ENCODE data around the gene LRRK1. TPM values are rescaled to one million over a fixed set of nuclear protein-coding genes. Genes with fewer than 3 reads are reported as not detected.
"Not testable (repeated sequence)": the region's sequence is repeated elsewhere in the genome, so short reads cannot be mapped to it uniquely, and the experiment has no call there.

LRRK1 gene
- total RNA-seq, 3 donors from 2014 or later (not counting 1 experiment from before 2014, with no cell fraction given), result 1.2 to 5.5 (median 3.2) TPM

GRCh38 chr15:101070502-101071273, 151.5 kb downstream of the LRRK1 start:
- H3K36me3 ChIP-seq (ENCODE audit: control insufficient read depth, insufficient read depth, low read length), result no peaks in the 10 kb centered on the region
- TF ChIP-seq CTCF (IDR thresholded peaks at IDR 0.05), result no peak
- H3K27ac ChIP-seq (ENCODE audit: low read length), result no peak overlapping the region
- Mint-ChIP-seq H3K4me3 (no peak overlapping the region), H3K9me3 (no peaks in the 10 kb centered on the region), H3K27me3 (ENCODE audit: low read depth in 2 of 2) (peaks cover 0 to 7% of the 10 kb centered on the region in 2 donors), H3K27ac (no peak overlapping the region), H3K4me1 (no peaks in the 10 kb centered on the region), H3K36me3 (no peaks in the 10 kb centered on the region)
- DNase-seq (no peak), ATAC-seq (no peak)
- no peaks in the 10 kb centered on the region for H3K27me3 ChIP-seq (ENCODE audit: control insufficient read depth, insufficient read depth, low read length)
- 82% methylated on average over 6 of the region's 6 CpGs for WGBS (ENCODE audit: insufficient coverage)
- H3K9me3 ChIP-seq (ENCODE audit: control insufficient read depth, insufficient read depth, low read length), result no peaks in the 10 kb centered on the region
- H3K4me1 ChIP-seq (ENCODE audit: control insufficient read depth, insufficient read depth, low read length), result no peaks in the 10 kb centered on the region
- intact Hi-C loops (cut with micrococcal nuclease), result no loop called here
- H3K4me3 ChIP-seq (ENCODE audit: low read length), result no peak overlapping the region

DNA sequence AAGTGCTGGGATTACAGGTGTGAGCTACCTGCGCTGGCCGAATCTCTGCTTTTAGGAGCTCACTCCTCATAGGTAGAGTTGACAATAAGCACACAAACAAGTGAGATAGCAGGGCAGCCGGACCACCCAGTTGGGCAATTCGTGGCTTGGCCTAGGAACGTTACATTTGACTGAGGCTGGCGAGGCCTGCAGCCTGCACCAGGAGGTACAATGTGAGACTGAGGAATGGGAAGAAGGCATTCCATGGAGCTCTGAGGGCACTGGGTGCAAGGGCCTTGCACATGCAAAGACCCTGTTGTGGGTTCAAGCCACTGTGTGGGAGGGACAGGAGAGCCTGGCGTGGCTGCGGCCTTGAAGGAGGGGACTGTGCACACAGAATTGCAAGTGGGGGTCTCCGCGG, 152.5 kb downstream of the LRRK1 start:
- WGBS (ENCODE audit: insufficient coverage), result 93% methylated on average over 10 of the region's 10 CpGs
- Mint-ChIP-seq H3K27ac (no peak overlapping the region), H3K36me3 (no peaks in the 10 kb centered on the region), H3K9me3 (no peaks in the 10 kb centered on the region), H3K4me1 (no peaks in the 10 kb centered on the region), H3K27me3 (ENCODE audit: low read depth in 2 of 2) (peaks cover 0 to 7% of the 10 kb centered on the region in 2 donors), H3K4me3 (no peak overlapping the region)
- intact Hi-C loops (cut with micrococcal nuclease), result no loop called here
- H3K36me3 ChIP-seq (ENCODE audit: control insufficient read depth, insufficient read depth, low read length), result no peaks in the 10 kb centered on the region
- no peaks in the 10 kb centered on the region for H3K4me1 ChIP-seq (ENCODE audit: control insufficient read depth, insufficient read depth, low read length)
- H3K4me3 ChIP-seq (ENCODE audit: low read length), result no peak overlapping the region
- no peak for ATAC-seq
- no peak for DNase-seq
- no peaks in the 10 kb centered on the region for H3K9me3 ChIP-seq (ENCODE audit: control insufficient read depth, insufficient read depth, low read length)
- no peaks in the 10 kb centered on the region for H3K27me3 ChIP-seq (ENCODE audit: control insufficient read depth, insufficient read depth, low read length)
- H3K27ac ChIP-seq (ENCODE audit: low read length), result no peak overlapping the region
- TF ChIP-seq CTCF (IDR thresholded peaks at IDR 0.05), result no peak

DNA sequence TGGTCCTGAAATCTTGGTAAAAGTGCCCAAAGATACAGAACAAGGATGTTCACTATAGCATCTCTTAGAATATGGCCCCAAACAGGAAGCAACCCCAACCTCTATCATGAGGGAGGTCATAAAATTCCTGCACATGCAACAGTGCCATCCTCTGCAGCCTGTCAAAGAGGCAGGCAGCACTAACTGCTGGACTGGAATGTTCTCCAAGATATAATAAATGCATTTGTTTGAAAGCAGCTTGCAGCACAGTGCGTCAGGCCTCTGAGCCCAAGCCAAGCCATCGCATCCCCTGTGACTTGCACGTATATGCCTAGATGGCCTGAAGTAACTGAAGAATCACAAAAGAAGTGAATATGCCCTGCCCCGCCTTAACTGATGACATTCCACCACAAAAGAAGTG, 153.1 kb downstream of the LRRK1 start:
- H3K36me3 ChIP-seq (ENCODE audit: control insufficient read depth, insufficient read depth, low read length); H3K36me3 Mint-ChIP-seq; intact Hi-C loops (cut with micrococcal nuclease); ATAC-seq; H3K9me3 ChIP-seq (ENCODE audit: control insufficient read depth, insufficient read depth, low read length); DNase-seq; H3K9me3 Mint-ChIP-seq; H3K27ac Mint-ChIP-seq; H3K4me1 ChIP-seq (ENCODE audit: control insufficient read depth, insufficient read depth, low read length); H3K27me3 Mint-ChIP-seq (ENCODE audit: low read depth in 2 of 2); H3K27me3 ChIP-seq (ENCODE audit: control insufficient read depth, insufficient read depth, low read length); H3K27ac ChIP-seq (ENCODE audit: low read length); H3K4me3 ChIP-seq (ENCODE audit: low read length); H3K4me3 Mint-ChIP-seq; H3K4me1 Mint-ChIP-seq: not testable (repeated sequence)
- 89% methylated on average over 4 of the region's 4 CpGs for WGBS (ENCODE audit: insufficient coverage)

GRCh38 chr15:101077806-101078668, 158.9 kb downstream of the LRRK1 start:
- H3K36me3 ChIP-seq (ENCODE audit: control insufficient read depth, insufficient read depth, low read length); H3K27me3 Mint-ChIP-seq (ENCODE audit: low read depth in 2 of 2); H3K27ac ChIP-seq (ENCODE audit: low read length); H3K27ac Mint-ChIP-seq; H3K36me3 Mint-ChIP-seq; DNase-seq; H3K4me3 Mint-ChIP-seq; intact Hi-C loops (cut with micrococcal nuclease); H3K4me1 Mint-ChIP-seq; H3K4me3 ChIP-seq (ENCODE audit: low read length); H3K4me1 ChIP-seq (ENCODE audit: control insufficient read depth, insufficient read depth, low read length); H3K27me3 ChIP-seq (ENCODE audit: control insufficient read depth, insufficient read depth, low read length); H3K9me3 Mint-ChIP-seq; ATAC-seq; H3K9me3 ChIP-seq (ENCODE audit: control insufficient read depth, insufficient read depth, low read length): not testable (repeated sequence)
- 89% methylated on average over 15 of the region's 15 CpGs for WGBS (ENCODE audit: insufficient coverage)

Measured in natural killer cell (primary cell).